DMS153 (cell line): ENCODE data around the gene SHF.

Experiments used
- DNase-seq: peaks from one replicate; lab custom pipeline; 2025; lab: John Stamatoyannopoulos, UW

SHF gene

DNA sequence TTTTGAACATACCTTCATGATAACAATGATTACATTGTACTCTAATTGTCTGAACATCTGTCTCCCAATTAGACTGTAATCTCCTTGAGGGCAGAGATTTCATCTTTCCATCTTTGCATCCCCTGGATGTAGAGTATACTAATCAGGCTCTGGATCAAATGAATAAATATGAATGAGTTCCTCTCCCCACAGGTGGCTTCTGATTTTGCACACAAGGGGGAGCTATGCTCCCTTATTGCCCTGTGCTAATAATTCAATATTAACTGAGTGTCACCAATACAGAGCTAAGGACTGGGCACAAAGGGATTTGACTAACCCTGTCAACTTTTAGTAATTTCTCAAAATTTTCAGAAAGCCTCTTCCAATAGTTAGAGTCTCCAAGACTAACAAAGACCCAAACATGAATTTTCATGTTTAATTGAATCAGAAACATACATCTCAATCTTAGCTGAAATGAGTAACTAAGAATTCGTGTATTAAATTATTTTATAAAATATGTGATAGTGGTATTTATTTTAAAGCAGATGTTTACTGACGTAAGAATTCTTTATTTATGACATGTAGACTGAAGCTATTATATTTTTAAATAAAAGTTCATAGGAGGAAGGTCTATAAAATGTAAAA lies 61.1 kb downstream of the SHF start:
- no peak for DNase-seq

GRCh38 chr15:45123397-45123796 lies 64.4 kb downstream of the SHF start:
- no peak for DNase-seq

DNA sequence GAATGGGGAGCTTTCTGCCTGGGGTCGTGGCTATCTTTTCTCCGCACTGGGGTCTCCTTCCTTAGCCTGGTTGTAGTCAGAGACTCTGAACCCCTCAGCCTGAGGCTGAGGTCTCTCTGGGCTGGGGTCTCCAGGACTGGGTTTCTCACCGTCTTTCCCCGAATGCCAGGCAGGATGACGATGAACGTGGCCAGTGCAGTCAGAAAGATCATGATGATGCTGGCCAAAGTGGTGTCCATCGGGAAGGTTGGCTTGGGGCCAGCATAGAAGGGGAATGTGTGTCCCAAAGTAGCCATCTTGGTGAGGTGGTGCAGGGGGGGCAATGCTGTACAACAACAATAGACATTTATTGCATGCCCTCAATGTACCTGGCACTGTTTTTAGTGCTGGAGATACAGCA lies 65.0 kb downstream of the SHF start:
- DNase-seq: no peak

- no peak for DNase-seq
Measured at GRCh38 chr15:45121706-45122417, 65.9 kb downstream of the SHF start.

- no peak for DNase-seq
Measured at GRCh38 chr15:45121020-45121419, 66.7 kb downstream of the SHF start.

- DNase-seq: no peak
Measured at GRCh38 chr15:45120081-45120972, 67.4 kb downstream of the SHF start.

DNA sequence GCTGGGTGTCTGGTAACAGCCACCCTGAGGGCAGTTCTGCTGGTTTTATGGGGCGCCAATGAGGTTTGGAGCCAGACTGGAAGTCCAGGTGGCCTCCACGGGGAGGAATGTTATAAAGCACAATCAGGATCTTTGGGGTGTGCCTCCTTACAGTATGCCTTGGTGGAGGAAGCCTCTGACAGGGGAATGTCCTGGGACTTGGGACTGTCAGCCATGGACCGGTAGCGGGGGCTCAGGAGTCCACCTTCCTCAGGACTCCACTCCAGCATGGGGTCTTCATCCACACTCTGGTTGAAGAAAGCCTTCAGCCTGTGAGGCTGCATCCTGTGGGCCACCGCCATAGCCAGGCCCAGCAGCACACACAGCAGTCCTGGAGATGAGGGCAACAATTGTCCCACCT lies 68.8 kb downstream of the SHF start:
- no peak for DNase-seq

GRCh38 chr15:45118131-45118588 lies 69.6 kb downstream of the SHF start:
- DNase-seq: peak; percentile 38

- no peak for DNase-seq
Measured at GRCh38 chr15:45117308-45118130, 70.2 kb downstream of the SHF start.
